ENCODE results near the gene DTX3L. TPM values are rescaled to one million over a fixed set of nuclear protein-coding genes. Genes with fewer than 3 reads are reported as not detected.
"Not testable (repeated sequence)": the region's sequence is repeated elsewhere in the genome, so short reads cannot be mapped to it uniquely, and the experiment has no call there.

DTX3L gene
- total RNA-seq, 2 experiments from 2014 or later: 39.6 to 40.8 TPM

- H3K27ac Mint-ChIP-seq: peak overlapping the region; percentile 97
- peaks cover 55% of the 10 kb centered on the region for H3K4me1 Mint-ChIP-seq (ENCODE audit: low read depth)
- ChIA-PET CTCF (interaction anchor here (0.6 to 13.3 kb wide), 2 partner anchors 37 to 116 kb away, joined by 3 to 230 read pairs; partner anchors contain the start of gene PARP14), POLR2A (no interaction called here)
- DNase-seq: no peak
- intact Hi-C loops (cut with micrococcal nuclease): loop anchor here (5.0 to 10.0 kb wide), 2 partner anchors 229 to 728 kb away; partner anchors contain the start of genes EAF2, HSPBAP1 and IQCB1
- H3K36me3 Mint-ChIP-seq: peaks cover 39% of the 10 kb centered on the region
- no peaks in the 10 kb centered on the region for H3K9me3 Mint-ChIP-seq
- H3K4me3 Mint-ChIP-seq: peak overlapping the region; percentile 92
- no peaks in the 10 kb centered on the region for H3K27me3 Mint-ChIP-seq
Measured at GRCh38 chr3:122562923-122563716, 1.0 kb upstream of the DTX3L start.

DNA sequence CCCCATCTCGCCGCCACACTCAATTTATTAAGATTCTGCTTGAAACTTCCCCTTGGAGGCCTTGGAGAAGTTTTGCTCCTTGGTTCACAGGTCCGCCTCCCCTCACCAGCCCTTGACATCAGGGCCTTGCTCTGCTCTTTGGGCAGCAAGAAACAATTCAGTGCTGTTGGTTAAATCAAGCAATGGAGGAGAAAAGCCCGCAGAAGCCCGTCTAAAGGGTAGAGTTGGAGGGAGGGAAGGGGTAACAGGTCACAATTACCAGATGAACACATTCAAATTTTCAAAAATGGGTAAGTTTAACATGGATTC lies 467 bp upstream of the DTX3L start:
- H3K4me1 Mint-ChIP-seq (ENCODE audit: low read depth): peaks cover 61% of the 10 kb centered on the region
- H3K27ac Mint-ChIP-seq: peak overlapping the region; percentile 97
- POLR2A ChIA-PET: interaction anchor here (0.5 to 2.6 kb wide), 9 partner anchors 13 to 147 kb away, joined by 3 to 16 read pairs (median 5); partner anchors contain the start of genes PARP14, PARP15 and WDR5B
- intact Hi-C loops (cut with micrococcal nuclease): loop anchor here (1.0 to 10.0 kb wide), 6 partner anchors 13 to 729 kb away; partner anchors contain the start of genes EAF2, HSPBAP1, IQCB1 and KPNA1
- CTCF ChIA-PET: interaction anchor here (1.0 to 13.3 kb wide), 2 partner anchors 115 to 179 kb away, joined by 3 to 230 read pairs; partner anchors contain the start of genes FAM162A and PARP14
- DNase-seq: peak; percentile 24
- no peaks in the 10 kb centered on the region for H3K9me3 Mint-ChIP-seq
- H3K27me3 Mint-ChIP-seq: no peaks in the 10 kb centered on the region
- peaks cover 42% of the 10 kb centered on the region for H3K36me3 Mint-ChIP-seq
- peak overlapping the region; percentile 92 for H3K4me3 Mint-ChIP-seq

DNA sequence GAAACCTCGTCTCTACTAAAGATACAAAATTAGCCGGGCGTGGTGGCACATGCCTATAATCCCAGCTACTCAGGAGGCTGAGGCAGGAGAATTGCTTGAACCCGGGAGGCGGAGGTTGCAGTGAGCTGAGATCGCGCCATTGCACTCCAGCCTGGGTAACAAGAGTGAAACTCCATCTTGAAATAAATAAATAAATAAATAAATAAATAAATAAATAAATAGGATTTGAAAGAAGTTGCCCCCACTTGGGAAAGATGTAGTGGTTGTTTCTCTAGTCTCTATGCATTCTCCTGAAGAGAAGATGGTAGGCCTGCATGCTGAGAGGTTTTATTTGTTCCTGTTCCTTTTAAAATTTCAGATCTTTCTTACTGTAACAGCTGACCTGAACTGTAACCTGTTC lies 4.0 kb downstream of the DTX3L start:
- DNase-seq, H3K9me3 Mint-ChIP-seq, H3K4me3 Mint-ChIP-seq, H3K27me3 Mint-ChIP-seq: not testable (repeated sequence)
- CTCF ChIA-PET: interaction anchor here (2.6 kb wide), 1 partner anchor 111 kb away, joined by 10 read pairs; no protein-coding TSS in a partner anchor
- Mint-ChIP-seq H3K4me1 (ENCODE audit: low read depth) (peaks cover 65% of the 10 kb centered on the region), H3K36me3 (peaks cover 60% of the 10 kb centered on the region), H3K27ac (peak overlapping the region; percentile 40)
- intact Hi-C loops (cut with micrococcal nuclease): loop anchor here (10.0 kb wide), 1 partner anchor 733 kb away; the partner anchor contains the start of genes EAF2 and IQCB1
- POLR2A ChIA-PET: interaction anchor here (1.4 kb wide), 1 partner anchor 112 kb away, joined by 5 read pairs; the partner anchor contains the start of gene PARP14

GRCh38 chr3:122568755-122569154 lies 4.6 kb downstream of the DTX3L start:
- no peaks in the 10 kb centered on the region for H3K27me3 Mint-ChIP-seq
- peaks cover 67% of the 10 kb centered on the region for H3K4me1 Mint-ChIP-seq (ENCODE audit: low read depth)
- H3K36me3 Mint-ChIP-seq: peaks cover 57% of the 10 kb centered on the region
- POLR2A ChIA-PET: interaction anchor here (1.4 kb wide), 1 partner anchor 112 kb away, joined by 5 read pairs; the partner anchor contains the start of gene PARP14
- CTCF ChIA-PET: interaction anchor here (2.6 kb wide), 1 partner anchor 110 kb away, joined by 10 read pairs; no protein-coding TSS in a partner anchor
- peak overlapping the region; percentile 40 for H3K27ac Mint-ChIP-seq
- intact Hi-C loops (cut with micrococcal nuclease): loop anchor here (10.0 kb wide), 1 partner anchor 734 kb away; the partner anchor contains the start of genes EAF2 and IQCB1
- no peak for DNase-seq
- H3K4me3 Mint-ChIP-seq: no peak overlapping the region
- no peaks in the 10 kb centered on the region for H3K9me3 Mint-ChIP-seq

DNA sequence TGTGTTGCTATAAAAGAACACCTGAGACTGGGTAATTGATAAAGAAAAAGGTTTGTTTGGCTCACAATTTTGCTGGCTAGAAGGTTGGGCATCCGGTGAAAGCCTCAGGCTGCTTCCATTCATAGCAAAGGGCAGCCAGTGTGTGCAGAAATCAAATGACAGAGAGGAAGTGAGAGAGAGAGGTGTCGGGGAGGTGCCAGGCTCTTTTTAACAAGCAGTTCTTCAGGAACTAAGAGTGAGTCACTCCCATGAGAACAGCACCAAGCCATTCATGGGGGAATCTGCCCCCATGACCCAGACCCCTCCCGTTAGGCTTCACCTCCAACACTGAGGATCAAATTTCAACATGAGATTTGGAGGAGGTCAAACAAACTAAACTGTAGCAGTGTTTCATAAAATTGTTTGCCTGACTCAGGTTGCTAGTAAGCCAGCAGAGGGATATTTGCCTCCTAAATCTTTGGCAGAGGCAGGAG lies 8.8 kb downstream of the DTX3L start:
- ChIA-PET CTCF (no interaction called here), POLR2A (no interaction called here)
- Mint-ChIP-seq H3K4me3 (no peak overlapping the region), H3K36me3 (peaks cover 41% of the 10 kb centered on the region), H3K4me1 (ENCODE audit: low read depth) (peaks cover 72% of the 10 kb centered on the region), H3K27me3 (no peaks in the 10 kb centered on the region), H3K9me3 (no peaks in the 10 kb centered on the region), H3K27ac (peak overlapping the region; percentile 55)
- peak; percentile 66 for DNase-seq
- intact Hi-C loops (cut with micrococcal nuclease): no loop called here

DNA sequence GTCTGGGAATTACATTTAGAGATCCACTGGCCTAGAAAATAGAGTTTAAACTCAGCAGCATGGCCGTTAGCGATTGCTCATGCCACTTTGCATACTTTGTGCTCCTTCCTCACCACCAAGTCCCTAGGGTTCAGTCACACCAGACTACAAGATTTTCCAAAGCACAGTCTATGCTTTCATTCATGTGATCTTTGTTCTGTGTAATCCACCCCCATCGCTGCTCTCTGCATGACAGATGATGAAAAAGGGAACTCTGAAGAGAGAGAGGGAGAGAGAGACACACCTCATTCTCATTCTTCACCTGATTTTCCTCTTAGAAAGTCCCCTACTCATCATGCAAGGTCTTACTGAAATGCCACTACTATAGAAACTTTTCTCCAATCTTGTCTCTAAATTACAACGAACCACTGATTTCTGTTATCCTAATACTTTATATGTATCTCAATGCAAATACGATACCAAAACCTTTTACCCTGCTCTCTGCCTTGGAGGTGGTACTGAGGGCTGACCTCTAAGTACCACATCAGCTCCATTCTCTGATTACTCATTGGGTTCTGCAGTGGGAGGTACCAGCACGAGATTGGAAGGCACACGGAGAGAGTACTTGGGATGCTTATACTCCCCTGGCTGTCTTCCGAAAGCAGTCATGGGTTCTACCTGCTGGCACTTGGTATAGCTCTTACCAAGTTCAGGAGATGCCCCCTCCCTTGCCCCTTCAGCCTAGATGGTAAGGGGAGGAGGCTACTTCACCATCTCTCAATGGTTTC lies 12.2 kb downstream of the DTX3L start:
- Mint-ChIP-seq H3K4me1 (ENCODE audit: low read depth) (peaks cover 61% of the 10 kb centered on the region), H3K36me3 (peaks cover 21% of the 10 kb centered on the region)
- POLR2A ChIA-PET: interaction anchor here (0.9 to 2.3 kb wide), 5 partner anchors 12 to 103 kb away, joined by 3 to 12 read pairs (median 5); partner anchors contain the start of genes DTX3L and PARP9

DNA sequence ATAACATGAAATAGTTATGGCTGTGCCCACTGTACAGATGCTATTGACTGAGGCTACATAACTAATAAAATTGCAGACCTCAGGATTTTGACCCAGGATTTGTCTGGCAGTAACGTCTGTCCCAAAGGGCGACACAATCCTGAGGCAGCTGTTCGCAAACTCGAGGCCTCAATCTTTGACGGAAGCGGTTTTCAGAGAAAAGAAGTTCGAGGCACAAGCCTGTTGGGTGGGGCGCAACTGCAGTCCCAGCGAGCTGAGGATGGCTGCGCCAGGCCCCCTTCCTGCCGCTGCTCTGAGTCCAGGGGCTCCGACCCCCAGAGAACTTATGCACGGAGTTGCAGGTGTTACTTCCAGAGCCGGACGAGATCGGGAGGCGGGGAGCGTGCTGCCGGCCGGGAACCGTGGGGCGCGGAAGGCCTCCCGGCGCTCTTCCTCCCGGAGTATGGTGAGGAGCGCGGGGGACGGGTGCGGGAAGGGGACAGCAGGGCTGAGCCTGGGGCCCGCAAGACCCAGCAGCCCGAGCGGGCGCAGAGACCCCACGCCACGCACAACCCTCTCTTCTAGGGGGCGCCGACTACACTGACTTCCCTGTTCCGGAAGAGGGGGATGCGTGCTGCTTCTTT lies 13.4 kb downstream of the DTX3L start, which contains the start of gene PARP15:
Gene PARP15, plus strand, starts transcription at position 242 of the 623 bp plus-strand sequence. Its CDS starts 18 bp downstream, at position 260.
- Mint-ChIP-seq H3K4me1 (ENCODE audit: low read depth) (peaks cover 59% of the 10 kb centered on the region), H3K4me3 (peak within 1 kb of the TSS; percentile 98), H3K27me3 (no peaks in the 10 kb centered on the region), H3K27ac (peak within 1 kb of the TSS; percentile 98), H3K36me3 (peaks cover 25% of the 10 kb centered on the region), H3K9me3 (peaks cover 20% of the 10 kb centered on the region)
- CTCF ChIA-PET: interaction anchor here (3.6 kb wide), 1 partner anchor 102 kb away, joined by 32 read pairs; the partner anchor contains the start of gene PARP14
- intact Hi-C loops (cut with micrococcal nuclease): loop anchor here (2.0 to 5.0 kb wide), 3 partner anchors 45 to 475 kb away; no protein-coding TSS in a partner anchor
- peak; percentile 62 for DNase-seq
- POLR2A ChIA-PET: interaction anchor here (0.9 to 2.3 kb wide), 3 partner anchors 13 to 92 kb away, joined by 5 to 9 read pairs (median 5); partner anchors contain the start of genes DTX3L and PARP9

More for the DNA sequence above, 12.2 kb downstream of the DTX3L start:
- Mint-ChIP-seq H3K27ac (peak overlapping the region; percentile 82), H3K27me3 (no peaks in the 10 kb centered on the region), H3K4me3 (peak overlapping the region; percentile 35), H3K9me3 (peaks cover 8% of the 10 kb centered on the region)
- intact Hi-C loops (cut with micrococcal nuclease): loop anchor here (1.0 to 5.0 kb wide), 10 partner anchors 11 to 474 kb away; partner anchors contain the start of genes DTX3L and PARP9
- CTCF ChIA-PET: interaction anchor here (0.6 to 3.6 kb wide), 3 partner anchors 15 to 106 kb away, joined by 3 to 32 read pairs (median 3); partner anchors contain the start of gene PARP14
- peak; percentile 70 for DNase-seq

GRCh38 chr3:122578069-122578740 lies 14.1 kb downstream of the DTX3L start:
- no peak for DNase-seq
- peaks cover 53% of the 10 kb centered on the region for H3K4me1 Mint-ChIP-seq (ENCODE audit: low read depth)
- intact Hi-C loops (cut with micrococcal nuclease): loop anchor here (5.0 kb wide), 2 partner anchors 431 to 476 kb away; no protein-coding TSS in a partner anchor
- CTCF ChIA-PET: interaction anchor here (0.6 to 3.6 kb wide), 3 partner anchors 16 to 1031 kb away, joined by 3 to 32 read pairs (median 3); partner anchors contain the start of gene PARP14
- peaks cover 27% of the 10 kb centered on the region for H3K9me3 Mint-ChIP-seq
- peaks cover 24% of the 10 kb centered on the region for H3K36me3 Mint-ChIP-seq
- H3K27me3 Mint-ChIP-seq: no peaks in the 10 kb centered on the region
- peak overlapping the region; percentile 98 for H3K4me3 Mint-ChIP-seq
- POLR2A ChIA-PET: interaction anchor here (0.6 to 2.3 kb wide), 3 partner anchors 17 to 91 kb away, joined by 4 to 9 read pairs (median 5); no protein-coding TSS in a partner anchor
- peak overlapping the region; percentile 98 for H3K27ac Mint-ChIP-seq

DNA sequence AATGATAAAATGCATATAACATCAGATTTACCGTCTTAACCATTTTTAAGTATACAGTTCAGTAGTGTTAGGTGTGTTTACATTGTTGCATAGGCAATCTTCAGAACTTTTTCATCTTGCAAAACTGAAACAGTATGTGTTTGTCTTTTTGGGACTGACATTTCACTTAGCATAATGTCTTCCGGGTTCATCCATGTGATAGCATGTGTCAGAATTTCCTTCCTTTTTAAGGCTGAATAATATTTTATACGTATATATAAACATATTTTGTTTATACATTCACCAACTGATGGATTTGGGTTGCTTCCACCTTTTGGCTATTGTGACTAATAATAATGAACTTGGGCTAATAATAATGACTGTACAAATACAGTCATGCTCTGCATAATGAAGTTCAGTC lies 16.3 kb downstream of the DTX3L start:
- intact Hi-C loops (cut with micrococcal nuclease): no loop called here
- no peak for DNase-seq
- ChIA-PET POLR2A (no interaction called here), CTCF (no interaction called here)
- peaks cover 33% of the 10 kb centered on the region for H3K36me3 Mint-ChIP-seq
- H3K4me3 Mint-ChIP-seq: no peak overlapping the region
- H3K27ac Mint-ChIP-seq: no peak overlapping the region
- H3K4me1 Mint-ChIP-seq (ENCODE audit: low read depth): peaks cover 50% of the 10 kb centered on the region
- H3K27me3 Mint-ChIP-seq: no peaks in the 10 kb centered on the region
- peaks cover 37% of the 10 kb centered on the region for H3K9me3 Mint-ChIP-seq

DNA sequence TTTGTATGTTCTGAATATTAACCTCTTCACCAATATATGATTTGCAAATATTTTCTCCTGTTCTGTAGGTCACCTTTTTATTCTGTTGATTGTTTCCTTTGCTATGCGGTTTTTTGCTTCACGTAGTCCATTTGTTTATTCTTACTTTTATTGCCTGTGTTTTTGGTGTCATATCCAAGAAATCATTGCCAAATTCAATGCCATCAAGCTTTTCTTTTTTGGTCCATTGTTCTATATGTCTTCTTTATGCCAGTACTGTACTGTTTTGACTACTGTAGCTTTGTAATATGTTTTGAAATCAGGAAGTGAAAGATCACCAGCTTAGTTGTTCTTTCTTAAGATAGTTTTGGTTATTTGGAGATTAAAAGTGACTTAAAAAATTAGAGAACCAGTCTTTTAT lies 17.5 kb downstream of the DTX3L start:
- Mint-ChIP-seq H3K4me1 (ENCODE audit: low read depth) (peaks cover 47% of the 10 kb centered on the region), H3K4me3 (no peak overlapping the region), H3K9me3 (peaks cover 37% of the 10 kb centered on the region), H3K27ac (no peak overlapping the region), H3K36me3 (peaks cover 35% of the 10 kb centered on the region), H3K27me3 (no peaks in the 10 kb centered on the region)
- no peak for DNase-seq
- CTCF ChIA-PET: no interaction called here
- intact Hi-C loops (cut with micrococcal nuclease): no loop called here
- POLR2A ChIA-PET: no interaction called here

Data from activated CD4-positive, alpha-beta memory T cell treated with anti-CD3 and anti-CD28 coated beads for 36 hours (primary cell).